Occipital lobe (tissue), 2 donors: ENCODE measurements around the gene MEST. TPM values are rescaled to one million over a fixed set of nuclear protein-coding genes. Genes with fewer than 3 reads are reported as not detected.
"Not testable (repeated sequence)": the region's sequence is repeated elsewhere in the genome, so short reads cannot be mapped to it uniquely, and the experiment has no call there.

ENCODE experiments used
- DNase-seq: peaks from one replicate; lab custom pipeline; 2025; lab: John Stamatoyannopoulos, UW
- total RNA-seq: library from RNA; depleted of rRNA; stranded (reverse); fragments of >200 nt; gene quantifications from one replicate; pipeline ENCODE4 v1.2.3, GENCODE V29; 2014

The MEST gene
- 85.8 TPM for total RNA-seq

DNA sequence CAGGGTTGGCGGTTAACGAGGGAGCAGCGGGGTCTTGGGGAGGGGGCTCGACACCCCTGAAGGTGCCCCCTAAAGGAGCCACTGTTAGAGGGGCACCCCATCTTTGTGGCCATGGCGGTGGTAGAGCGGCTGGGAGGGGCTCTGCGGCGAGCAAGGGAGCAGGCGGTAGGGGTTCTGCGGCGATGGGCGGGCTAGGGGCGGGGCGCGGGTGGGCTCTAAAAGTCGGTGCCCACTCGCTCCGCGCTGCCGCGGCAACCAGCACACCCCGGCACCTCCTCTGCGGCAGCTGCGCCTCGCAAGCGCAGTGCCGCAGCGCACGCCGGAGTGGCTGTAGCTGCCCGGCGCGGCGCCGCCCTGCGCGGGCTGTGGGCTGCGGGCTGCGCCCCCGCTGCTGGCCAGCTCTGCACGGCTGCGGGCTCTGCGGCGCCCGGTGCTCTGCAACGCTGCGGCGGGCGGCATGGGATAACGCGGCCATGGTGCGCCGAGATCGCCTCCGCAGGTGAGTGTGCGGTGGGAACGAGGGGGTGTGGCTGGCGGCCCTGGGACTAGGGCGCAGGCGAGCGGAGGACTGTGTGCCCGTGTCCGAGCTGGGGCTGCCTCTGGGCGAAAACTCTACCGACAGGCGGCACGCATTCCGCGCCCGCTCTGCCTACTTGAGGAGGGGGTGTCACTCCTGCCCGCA is at the start of gene MEST:
MEST (plus strand) TSS at position 245 of the 682 bp plus-strand sequence; CDS start at position 474, 229 bp downstream.
- DNase-seq: peak; percentile 12

GRCh38 chr7:130442601-130443000 is 49.3 kb upstream of the MEST start:
- DNase-seq: no peak

DNA sequence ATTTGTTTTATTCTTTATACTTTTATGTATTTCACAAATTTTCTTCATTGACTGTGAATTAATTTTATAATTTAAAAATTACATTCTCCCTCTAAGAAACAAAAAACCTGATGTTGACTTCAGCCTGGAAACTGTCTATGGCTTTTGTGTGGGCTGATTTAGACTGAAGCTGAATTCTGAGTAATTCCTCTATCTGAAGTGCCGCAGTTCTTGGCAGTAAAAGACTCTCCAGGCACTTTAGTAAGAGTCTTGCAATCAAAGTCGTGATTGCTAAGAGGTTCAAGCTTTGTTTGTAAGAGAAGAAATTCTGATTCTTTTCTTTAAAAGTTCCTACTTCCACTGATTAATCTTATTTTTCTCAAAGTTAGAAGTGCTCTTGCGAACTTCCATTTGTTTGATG is 47.7 kb upstream of the MEST start:
- no peak for DNase-seq

DNA sequence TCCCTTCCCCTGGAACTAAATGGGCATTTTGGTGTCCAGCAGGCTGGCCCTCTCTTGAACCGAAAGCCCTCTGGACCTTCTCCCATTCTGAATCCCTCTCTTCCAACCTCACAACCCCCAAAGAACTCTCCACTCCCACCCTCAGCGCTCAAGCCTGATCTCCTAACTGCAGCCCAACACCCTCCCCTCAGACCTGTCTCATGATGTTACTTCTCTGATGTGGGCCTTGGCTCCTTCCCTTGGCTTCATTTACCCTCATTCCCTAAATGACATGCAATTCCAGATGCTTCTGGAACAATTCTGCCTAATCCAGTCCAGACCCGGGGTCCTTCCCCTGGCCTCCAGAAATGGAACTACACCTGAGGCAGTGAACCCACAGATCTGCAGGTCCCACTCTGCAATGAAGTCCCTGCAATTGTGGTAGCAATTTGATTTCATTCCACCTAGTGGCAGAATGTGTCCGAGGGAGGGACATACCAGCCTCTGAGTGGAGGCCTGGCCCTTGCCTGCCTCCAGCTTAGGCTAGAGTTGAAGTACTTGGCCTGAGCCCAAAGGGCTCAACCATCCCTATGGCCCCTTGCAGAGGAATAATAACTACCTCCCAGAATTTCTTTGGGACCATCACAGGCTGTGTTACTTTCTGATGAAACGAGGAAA is 47.0 kb upstream of the MEST start:
- DNase-seq: no peak

DNA sequence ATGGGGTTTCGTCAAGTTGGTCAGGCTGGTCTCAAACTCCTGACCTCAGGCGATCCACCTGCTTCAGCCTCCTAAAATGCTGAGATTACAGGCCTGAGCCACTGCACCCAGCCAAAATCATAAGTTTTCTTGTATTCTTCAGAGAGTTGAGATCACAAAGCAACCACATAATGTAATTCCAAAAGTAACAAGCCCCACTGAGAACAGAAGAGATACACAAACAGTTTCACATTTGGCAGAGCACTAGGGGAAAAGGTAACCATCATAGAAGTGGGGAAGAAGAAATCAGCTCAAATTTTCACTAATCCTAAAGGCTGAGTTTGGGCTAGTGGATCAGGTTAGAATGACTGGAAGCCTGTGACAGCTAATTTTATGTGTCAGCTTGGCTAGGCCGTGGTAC is 45.6 kb upstream of the MEST start:
- DNase-seq: no peak

DNA sequence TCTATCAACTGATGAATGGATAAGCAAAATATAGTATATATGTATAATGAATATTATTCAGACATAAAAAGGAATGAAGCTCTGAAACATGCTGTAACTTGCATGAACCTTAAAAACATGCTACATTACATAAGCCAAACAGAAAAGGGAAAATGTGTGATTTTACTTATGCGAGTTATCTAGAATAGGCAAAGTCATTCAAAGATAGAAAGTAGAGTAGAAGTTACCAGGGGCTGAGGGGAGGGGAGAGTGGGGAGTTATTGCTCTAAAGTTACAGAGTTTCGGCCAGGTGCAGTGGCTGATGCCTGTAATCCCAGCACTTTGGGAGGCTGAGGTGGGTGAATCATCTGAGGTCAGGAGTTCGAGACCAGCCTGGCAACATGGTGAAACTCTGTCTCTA is 40.5 kb upstream of the MEST start:
- DNase-seq: not testable (repeated sequence)

- no peak for DNase-seq
Measured at GRCh38 chr7:130452951-130453350, 38.9 kb upstream of the MEST start.

- no peak for DNase-seq
Measured at GRCh38 chr7:130454959-130455358, 36.9 kb upstream of the MEST start.

DNA sequence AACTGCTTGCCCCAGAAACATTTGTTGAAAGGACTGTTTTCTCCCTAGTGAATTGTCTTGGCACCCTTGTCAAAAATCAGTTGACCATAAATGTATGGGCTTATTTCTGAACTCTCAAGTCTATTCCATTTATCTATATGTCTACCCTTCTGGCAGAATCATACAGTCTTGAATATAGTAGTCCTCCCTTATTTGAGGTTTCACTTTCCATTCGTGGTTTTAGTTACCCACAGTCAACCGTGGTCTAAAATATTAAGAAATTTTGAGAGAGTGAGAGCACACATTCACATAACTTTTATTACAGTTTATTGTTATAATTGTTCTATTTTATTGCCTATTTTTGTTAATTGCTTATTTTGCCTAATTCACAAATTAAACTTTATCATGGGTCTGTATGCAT is 33.6 kb upstream of the MEST start:
- no peak for DNase-seq

DNA sequence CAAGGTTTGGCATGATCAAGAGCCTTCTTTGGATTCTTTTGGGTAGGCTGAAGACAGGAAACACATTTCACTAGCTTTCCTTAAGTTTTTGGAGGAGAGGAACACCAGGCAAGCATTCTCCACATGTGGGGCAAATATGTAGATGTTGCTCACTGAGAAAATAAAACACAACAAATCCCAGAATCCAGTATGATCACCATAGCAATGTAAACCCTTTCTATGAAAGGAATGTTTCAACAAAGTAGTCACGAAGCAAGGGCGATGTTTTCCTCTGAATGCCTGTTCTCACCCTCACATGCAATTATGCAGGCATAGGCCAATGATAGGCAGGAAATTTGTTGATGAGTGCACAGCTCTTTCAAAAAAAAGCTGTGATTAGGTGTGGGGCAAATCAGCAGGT is 30.6 kb upstream of the MEST start:
- DNase-seq: no peak

DNA sequence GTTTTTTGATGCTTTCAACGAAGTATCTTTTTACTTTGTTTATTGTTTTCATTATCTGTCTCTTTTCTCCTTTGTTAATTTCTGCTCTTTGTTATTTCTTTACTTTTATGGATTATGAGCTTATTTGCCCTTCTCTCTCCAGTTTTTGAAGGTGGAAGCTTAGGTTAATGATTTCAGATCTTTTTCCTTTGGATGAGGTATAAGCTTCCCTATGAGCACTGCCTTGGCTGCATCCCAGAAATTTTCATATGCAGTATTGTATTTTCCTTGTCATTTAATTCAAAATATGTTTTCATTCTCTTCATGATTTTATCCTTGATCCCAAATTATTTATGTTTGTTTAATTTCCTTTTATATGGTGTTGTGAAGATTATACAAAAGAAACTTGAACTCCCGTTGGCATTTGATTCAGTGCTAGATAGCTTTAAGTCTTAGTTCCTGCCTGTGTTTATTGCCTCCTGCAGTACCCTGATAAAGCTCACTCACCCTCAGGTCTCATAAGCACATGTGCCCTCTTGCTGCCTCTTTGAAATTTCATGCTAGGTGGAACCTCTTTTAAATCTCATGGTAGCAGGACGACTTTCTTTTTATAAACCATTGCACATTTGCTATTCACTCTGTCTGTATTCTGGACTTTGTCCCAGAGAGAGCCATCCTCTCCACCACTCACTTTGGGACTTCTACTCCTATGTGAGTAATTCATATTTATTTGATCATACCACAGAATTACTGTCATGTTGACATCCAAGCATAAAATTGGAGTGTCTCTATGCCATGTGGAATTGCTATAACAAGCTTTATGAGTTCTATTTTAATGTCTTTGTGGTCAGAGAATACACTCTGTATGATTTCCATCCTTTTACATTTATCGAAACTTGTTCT is 28.1 kb upstream of the MEST start:
- DNase-seq: no peak

DNA sequence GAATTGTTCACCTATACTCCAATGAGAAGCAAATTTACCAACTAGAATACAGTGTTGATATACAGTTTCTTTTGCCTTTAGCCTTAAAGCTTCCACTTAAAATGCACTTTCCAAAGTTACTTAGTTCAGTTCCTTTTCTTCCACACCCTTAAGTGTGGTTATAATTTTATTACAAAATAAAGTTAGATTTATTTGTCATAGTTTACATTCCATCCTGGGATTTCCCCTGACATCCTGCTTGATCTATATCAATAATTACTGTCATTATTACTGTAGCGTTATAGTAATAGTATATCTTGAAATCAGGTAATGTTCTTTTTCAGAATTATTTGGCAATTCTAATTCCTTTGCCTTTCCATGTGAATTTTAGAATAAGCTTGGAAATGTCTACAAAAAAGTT is 23.3 kb upstream of the MEST start:
- DNase-seq: no peak

GRCh38 chr7:130471974-130472373 is 19.9 kb upstream of the MEST start:
- no peak for DNase-seq

- no peak for DNase-seq
Measured at GRCh38 chr7:130473289-130473688, 18.6 kb upstream of the MEST start.

DNA sequence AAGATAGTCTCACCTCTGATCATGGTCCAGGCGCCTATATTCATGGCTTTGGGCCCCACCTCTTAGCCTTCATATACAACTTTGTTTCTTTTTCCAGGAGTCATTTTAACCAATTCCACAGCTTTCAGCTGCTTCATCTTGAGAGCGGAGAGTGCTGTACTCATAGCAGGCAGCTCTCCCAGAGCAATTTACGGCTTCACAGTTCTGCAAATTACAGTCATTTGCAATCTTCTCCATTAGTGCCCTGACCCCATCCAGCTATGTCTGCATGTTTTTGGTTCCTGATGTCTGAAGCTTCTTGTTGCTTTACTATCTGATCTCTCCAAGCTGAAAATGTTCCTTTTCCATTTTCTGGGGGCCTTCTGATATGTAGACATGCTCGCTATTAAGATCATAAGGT is 18.0 kb upstream of the MEST start:
- DNase-seq: no peak

DNA sequence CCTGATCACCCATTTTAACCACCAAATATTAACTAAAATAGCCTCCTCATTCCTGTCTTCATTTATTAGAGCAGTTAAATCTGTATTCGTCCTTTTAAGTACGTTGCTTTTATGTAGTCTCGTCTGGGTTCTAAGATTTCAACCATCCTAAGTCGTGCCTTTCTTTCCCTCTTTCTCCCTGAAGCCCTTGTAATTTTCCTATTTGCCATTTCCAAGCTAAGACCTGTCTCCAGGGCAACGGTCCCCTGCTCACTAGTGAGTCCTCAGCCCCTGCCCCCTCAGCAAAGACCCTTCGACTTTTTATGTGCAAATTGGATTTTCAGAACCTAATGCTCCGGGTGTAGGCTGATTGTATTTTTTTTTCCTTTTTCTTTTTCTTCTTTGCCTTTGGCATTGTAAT is 16.1 kb upstream of the MEST start:
- no peak for DNase-seq

DNA sequence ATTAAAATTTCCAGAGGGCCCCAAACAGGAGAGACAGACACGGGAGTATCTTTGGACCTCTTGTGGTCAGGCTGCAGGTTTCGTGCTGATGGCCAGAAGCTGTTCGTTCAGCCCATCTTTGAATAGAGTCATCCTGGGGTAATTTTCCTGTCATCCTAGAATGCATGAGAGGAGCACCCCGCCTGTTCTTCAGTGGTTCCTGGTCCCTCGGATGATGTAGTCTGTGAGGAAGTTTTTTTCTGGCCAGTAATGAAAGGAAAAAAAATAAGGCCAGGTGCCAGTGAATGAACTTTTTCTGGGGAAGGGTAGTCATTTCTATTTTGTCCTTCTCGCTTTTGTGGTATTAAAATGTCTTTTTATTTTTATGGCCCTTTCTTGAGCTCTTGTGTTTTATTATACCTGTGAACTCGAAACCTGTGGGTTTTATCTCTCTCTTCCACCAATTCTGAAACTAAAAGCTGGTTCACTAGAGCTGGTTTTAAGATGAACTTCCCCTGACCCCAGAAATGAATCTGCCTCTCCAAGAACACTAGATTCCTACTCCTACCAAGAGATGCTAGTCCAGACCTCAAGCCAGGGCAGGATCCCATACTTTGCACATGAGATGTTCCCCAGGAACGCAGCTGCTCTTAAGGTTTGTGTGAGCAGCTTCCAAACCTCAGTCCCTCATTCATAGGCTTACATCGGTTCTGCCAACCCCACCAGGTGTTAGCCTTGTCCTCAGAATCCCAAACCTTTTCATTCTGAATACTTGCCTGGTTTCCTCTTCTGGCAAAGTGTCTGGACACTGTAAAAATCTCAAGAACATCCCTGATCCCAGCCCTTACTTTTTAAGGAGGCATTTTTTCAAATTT is 15.4 kb upstream of the MEST start:
- no peak for DNase-seq

DNA sequence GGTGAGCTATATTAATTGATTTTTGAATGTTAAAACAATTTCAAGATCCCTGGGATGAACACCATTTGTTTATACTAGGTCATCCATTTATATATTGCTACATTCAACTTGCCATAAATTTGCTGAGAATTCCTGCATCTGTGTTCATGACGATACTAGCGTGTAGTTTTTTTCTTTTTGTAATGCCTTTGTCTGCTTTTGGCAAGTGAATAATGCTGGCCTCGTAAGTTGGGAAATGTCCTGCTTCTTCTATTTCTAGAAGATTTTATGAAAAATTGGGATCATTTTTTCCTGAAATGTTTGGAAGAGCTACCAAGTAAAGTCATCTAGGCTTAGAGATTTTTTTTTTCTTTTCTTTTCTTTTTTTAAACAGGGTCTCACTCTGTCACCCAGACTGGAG is 12.9 kb upstream of the MEST start:
- no peak for DNase-seq

GRCh38 chr7:130479716-130480400 is 12.0 kb upstream of the MEST start:
- DNase-seq: no peak

DNA sequence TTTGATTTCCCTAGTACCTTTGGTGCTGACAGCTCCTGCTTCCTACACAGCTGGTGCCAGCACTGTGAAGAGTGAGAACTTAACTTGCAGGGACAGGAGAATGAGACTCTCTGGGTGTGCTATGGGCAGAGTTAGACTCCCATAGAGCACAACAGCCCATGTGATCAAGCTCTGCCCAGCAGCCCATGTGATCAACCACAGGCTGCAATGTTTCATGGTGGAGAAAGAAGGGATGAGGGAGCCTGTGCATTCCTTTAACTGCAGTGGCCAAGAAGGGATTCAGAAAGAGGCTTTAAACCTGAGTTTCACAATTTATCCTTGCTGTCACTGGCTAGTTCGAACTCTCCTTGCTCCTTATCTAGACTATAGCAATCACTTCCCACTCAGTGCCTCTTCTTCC is 10.0 kb upstream of the MEST start:
- DNase-seq: no peak

GRCh38 chr7:130483031-130483430 is 8.9 kb upstream of the MEST start:
- no peak for DNase-seq
